GM12873 (cell line): Measurements from ENCODE around the gene SLC6A11.

ENCODE experiments used
- CTCF ChIP-seq: IDR thresholded peaks from 2 replicates; pipeline ENCODE4 v1.5.1; 2012; ENCODE audit warnings: low read depth, mild to moderate bottlenecking, moderate library complexity, low read length, control low read depth; ENCODE audit not compliant: insufficient read depth; ENCODE audit errors: missing control alignments

The SLC6A11 gene

GRCh38 chr3:10933021-10933420 lies 117.0 kb downstream of the SLC6A11 start:
- TF ChIP-seq CTCF, result no peak

- TF ChIP-seq CTCF, result no peak
Observed at GRCh38 chr3:10933470-10933804, 117.4 kb downstream of the SLC6A11 start.

GRCh38 chr3:10933805-10934481 lies 117.9 kb downstream of the SLC6A11 start:
- no peak for TF ChIP-seq CTCF

GRCh38 chr3:10935028-10935427 lies 119.0 kb downstream of the SLC6A11 start:
- TF ChIP-seq CTCF, result no peak

- TF ChIP-seq CTCF, result no peak
Observed at GRCh38 chr3:10935846-10936631, 120.0 kb downstream of the SLC6A11 start.

GRCh38 chr3:10936686-10937085 lies 120.7 kb downstream of the SLC6A11 start:
- no peak for TF ChIP-seq CTCF

GRCh38 chr3:10937141-10937825 lies 121.3 kb downstream of the SLC6A11 start:
- TF ChIP-seq CTCF, result no peak
